Measurements from ENCODE around the gene ZNF219.

ZNF219 gene

DNA sequence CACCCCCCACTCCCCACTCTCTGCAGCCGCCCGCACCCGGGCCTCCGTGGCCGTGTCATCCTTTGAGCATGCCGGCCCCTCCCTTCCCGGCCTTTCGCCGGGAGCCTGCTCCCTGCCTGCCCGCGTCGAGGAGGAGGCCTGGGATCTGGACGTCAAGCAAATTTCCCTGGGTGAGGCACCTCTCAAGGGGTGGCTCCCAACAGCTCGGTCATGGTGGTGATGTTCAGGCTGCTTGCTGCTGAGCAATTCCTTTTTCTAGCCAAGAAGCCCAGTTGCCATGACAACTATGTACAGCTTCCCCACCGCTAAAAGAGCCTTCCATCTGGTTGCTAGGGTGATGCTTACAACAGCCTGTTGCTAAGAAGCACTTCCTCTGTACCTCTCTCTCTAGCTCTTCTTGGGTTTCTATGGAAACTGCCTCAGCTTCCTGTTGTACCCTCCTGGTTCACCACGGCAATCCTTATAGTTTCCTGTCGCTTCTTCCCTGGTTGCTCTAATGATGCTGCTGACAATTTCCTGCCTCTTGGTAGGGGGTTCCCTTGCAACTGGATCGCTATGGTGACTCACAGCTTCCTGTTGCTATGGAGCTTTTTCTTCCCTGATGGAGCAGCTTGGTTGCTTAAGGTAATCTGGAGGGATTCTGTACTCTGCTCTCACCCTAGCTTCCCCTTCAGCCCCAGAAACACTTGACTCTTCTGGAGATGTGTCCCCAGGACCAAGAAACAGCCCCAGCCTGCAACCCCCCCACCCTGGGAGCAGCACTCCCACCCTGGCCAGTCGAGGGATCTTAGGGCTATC is 11.0 kb downstream of the ZNF219 start:
- peak; percentile 54 for DNase-seq (ENCODE audit: low read depth)

DNA sequence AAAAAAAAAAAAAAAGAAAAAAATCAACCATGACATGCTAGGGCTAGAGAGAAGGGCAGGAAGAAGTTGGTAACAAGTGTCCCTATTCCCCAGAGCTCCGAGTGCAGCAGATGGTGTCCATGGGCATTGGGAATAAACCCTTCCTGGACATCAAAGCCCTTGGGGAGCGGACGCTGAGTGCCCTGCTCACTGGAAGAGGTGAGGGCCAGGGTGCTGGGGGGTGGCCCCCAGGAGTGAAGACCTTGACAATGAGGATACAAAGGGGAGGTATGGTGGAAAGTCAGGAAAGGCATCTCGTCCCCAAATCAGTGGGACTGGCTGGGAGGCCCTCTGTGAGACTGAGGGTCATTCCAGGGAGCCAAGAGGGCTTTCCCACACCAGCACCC is 11.6 kb downstream of the ZNF219 start:
- DNase-seq (ENCODE audit: low read depth), result no peak

DNA sequence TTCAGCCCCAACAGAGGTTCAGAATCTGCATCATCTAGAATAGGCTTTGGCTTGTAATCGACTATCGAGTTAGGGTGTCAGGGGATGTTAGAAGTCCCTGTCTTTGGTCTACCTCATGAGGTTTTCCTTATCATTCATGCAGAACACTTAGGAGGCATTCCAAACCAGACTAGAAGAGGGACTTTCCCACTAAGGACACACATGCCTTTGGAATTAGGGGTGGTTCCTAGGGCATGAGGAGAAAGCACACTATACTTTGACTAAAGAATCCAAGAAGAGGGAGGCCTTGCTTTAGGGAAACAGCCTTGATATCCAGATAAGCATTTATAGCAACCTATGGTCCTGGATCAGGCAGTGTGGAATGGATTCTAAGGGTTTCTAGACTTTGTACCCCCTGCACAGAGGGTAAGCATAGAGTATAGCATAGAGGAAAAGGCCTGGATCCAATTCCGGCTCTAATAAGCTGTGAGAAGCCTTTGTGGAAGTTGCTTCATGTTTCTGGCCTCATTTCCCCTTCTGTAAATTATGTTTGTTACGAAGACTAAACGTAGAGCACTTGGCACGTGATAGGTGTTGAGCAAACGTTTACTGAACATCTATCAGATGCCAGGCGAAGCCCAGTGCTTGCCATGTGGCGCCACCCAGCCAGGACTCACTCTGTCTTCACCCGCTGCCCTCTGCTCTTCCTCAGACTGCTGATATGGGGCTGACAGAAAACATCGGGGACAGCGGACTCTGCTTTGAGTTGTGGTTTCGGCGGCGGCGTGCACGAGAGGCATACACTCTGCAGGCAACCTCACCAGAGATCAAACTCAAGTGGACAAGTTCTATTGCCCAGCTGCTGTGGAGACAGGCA is 13.2 kb downstream of the ZNF219 start:
- no peak for DNase-seq (ENCODE audit: low read depth)

DNA sequence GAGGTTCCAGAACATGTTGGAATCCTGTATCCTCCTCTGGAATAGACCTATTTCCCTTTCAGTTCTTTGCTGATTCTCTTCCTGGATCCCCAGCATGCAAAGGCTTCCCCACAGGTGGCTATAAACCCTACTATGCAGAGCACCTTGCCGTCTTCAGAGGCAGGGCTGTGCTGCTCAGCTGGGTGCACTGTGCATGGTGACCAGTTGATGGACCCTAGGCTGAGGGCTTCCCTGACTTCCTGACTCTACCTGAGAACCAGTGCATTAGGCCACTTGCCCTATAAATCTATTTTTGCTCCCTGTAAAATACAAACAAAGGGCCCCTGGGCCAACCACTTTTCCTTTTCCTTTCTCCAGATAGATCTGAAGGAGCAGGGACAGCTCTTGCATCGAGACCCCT is 14.1 kb downstream of the ZNF219 start:
- DNase-seq (ENCODE audit: low read depth), result no peak

DNA sequence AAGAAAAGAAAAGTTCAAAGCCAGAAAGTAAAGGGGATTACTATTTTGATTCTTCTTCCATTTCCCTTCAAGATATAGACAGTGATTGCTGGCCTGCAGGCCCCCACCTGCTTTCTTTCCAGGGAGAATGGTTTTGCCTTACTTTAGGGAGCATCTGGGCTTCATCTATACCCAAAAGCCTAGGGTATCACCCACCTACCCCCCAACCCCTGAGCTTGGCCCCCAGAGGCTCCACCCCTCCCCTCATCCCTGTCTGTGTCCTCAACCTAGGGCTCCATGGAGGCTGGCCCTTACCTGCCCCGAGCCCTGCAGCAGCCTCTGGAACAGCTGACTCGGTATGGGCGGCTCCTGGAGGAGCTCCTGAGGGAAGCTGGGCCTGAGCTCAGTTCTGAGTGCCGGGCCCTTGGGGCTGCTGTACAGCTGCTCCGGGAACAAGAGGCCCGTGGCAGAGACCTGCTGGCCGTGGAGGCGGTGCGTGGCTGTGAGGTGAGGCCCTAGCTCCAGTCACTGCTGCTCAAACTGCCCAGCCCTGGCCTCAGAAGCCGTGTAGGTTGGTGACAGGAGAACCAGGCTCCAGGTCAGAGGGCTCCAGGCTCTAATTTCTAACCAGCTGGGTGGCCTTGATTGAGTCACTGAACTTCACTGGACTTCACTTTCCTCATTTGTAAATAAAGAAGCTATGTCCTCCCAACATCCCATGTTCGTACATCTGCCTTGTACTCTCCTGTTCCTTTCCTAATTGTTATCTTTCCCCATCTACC is 14.7 kb downstream of the ZNF219 start:
- DNase-seq (ENCODE audit: low read depth), result no peak

DNA sequence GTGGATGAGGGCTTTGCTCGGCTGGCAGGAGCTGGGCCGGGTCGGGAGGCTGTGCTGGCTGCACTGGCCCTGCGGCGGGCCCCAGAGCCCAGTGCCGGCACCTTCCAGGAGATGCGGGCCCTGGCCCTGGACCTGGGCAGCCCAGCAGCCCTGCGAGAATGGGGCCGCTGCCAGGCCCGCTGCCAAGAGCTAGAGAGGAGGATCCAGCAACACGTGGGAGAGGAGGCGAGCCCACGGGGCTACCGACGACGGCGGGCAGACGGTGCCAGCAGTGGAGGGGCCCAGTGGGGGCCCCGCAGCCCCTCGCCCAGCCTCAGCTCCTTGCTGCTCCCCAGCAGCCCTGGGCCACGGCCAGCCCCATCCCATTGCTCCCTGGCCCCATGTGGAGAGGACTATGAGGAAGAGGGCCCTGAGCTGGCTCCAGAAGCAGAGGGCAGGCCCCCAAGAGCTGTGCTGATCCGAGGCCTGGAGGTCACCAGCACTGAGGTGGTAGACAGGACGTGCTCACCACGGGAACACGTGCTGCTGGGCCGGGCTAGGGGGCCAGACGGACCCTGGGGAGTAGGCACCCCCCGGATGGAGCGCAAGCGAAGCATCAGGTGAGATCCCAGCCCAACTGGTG is 16.8 kb downstream of the ZNF219 start:
- DNase-seq (ENCODE audit: low read depth), result no peak

DNA sequence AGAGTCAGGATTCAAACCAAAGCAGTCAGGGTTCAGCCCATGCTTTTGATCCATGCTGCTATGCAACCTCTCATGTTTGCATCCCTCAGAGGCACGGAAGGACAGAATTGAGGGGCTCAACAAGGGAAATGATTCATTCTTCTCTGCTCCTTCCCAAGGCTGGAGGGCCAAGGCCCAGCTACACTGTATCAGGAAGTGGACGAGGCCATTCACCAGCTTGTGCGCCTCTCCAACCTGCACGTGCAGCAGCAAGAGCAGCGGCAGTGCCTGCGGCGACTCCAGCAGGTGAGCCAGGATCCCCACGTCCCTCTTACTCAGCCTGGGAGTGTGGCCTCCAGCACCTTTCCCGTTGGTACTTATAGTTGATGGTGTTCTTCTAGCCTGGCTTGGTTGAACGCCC is 19.7 kb downstream of the ZNF219 start:
- no peak for DNase-seq (ENCODE audit: low read depth)

DNA sequence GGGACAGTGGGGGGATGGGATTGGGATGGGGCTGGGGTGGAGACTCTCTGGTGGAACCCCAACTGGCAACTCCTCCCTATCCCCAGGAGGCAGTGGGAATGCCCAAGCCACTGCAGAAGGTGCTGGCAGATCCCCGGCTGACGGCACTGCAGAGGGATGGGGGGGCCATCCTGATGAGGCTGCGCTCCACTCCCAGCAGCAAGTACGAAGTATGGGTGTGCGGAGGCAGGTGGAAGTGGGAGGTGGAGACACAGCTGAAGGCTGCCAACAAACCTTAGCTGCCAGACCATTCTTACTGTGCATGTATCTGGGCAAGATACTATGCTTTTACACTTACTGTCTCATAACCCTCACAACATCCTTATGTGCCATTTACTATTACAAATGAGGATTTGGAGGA is 20.2 kb downstream of the ZNF219 start:
- no peak for DNase-seq (ENCODE audit: low read depth)

DNA sequence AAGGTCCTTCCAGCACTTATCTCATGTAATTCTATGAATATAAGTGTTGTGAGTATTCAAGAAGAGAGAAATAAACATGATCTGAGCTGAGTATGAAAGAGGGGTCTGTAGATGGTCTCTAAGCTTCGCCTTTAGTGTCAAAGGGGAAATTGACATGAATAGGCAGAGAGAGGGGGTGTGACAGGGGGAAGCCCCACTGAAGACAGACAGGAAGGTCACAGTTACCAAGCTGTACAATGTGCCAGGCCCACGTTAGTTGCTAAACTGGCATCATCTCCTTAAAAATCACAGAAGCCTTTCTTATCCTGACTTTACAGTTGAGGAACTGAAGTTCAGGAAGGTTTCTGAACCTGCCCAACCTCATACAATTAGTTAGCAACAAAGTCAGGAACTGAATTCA is 20.8 kb downstream of the ZNF219 start:
- DNase-seq (ENCODE audit: low read depth), result no peak

DNA sequence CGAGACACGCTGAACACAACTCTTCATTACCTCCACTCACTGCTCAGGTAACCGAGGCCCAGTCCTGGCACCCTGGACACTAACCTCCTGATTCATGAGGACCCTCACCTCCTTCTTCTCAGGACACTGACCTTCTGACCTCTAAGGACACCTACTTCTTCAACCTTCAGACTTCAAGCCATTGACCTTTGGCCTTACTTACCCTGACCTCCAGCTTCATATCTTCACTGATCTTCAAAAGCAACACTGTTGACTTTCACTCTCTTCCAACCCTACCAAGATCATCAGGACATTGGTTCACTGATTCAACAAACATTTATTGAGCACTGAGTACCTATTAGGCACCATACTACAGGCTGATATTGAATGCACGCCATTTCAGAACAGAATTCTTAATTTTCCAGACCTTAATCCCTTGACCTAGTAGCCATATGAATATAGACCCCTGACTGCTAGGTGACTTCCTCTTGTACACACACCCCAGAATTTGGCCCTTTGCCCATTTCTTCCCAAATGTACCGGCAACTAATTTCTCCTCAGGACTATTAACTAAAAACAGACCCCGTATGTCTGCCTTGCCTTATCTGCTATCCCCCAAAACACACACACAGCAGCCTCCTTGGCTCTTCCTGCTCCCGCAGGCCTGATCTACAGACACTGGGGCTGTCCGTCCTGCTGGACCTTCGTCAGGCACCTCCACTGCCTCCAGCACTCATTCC is 22.6 kb downstream of the ZNF219 start:
- DNase-seq (ENCODE audit: low read depth), result no peak

DNA sequence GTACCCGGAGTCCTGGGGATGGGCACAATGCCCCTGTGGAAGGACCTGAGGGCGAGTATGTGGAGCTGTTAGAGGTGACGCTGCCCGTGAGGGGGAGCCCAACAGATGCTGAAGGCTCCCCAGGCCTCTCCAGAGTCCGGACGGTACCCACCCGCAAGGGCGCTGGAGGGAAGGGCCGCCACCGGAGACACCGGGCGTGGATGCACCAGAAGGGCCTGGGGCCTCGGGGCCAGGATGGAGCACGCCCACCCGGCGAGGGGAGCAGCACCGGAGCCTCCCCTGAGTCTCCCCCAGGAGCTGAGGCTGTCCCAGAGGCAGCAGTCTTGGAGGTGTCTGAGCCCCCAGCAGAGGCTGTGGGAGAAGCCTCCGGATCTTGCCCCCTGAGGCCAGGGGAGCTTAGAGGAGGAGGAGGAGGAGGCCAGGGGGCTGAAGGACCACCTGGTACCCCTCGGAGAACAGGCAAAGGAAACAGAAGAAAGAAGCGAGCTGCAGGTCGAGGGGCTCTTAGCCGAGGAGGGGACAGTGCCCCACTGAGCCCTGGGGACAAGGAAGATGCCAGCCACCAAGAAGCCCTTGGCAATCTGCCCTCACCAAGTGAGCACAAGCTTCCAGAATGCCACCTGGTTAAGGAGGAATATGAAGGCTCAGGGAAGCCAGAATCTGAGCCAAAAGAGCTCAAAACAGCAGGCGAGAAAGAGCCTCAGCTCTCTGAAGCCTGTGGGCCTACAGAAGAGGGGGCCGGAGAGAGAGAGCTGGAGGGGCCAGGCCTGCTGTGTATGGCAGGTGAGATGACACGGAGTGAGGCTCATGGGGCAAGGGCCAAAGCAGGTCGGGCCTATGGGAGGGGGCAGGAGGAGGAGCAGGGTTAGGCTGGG is 23.8 kb downstream of the ZNF219 start:
- DNase-seq (ENCODE audit: low read depth), result no peak

DNA sequence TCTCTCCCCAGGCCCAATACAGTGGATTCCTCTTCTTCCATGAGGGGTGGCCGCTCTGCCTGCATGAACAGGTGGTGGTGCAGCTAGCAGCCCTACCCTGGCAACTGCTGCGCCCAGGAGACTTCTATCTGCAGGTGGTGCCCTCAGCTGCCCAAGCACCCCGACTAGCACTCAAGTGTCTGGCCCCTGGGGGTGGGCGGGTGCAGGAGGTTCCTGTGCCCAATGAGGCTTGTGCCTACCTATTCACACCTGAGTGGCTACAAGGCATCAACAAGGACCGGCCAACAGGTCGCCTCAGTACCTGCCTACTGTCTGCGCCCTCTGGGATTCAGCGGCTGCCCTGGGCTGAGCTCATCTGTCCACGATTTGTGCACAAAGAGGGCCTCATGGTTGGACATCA is 24.5 kb downstream of the ZNF219 start:
- no peak for DNase-seq (ENCODE audit: low read depth)

DNA sequence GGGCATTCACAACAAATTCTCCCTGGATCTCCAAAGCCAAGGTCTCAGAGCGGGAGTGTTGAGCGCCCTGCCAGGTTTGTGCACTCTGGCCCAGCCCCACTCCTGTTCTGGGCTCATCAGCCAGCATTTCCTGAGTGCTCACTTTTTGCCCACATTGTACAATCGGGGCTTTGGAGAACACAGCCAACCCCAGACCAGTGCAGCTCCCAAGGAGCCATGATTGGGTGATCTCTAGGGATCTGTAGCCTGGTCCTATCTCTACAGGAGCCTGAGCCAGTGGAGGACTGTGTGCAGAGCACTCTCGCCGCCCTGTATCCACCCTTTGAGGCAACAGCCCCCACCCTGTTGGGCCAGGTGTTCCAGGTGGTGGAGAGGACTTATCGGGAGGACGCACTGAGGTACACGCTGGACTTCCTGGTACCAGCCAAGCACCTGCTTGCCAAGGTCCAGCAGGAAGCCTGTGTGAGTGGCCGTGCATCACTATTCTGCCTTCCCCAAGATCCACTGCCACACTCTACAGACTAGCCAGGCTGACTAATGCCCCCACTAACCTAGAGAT is 25.6 kb downstream of the ZNF219 start:
- DNase-seq (ENCODE audit: low read depth), result no peak

DNA sequence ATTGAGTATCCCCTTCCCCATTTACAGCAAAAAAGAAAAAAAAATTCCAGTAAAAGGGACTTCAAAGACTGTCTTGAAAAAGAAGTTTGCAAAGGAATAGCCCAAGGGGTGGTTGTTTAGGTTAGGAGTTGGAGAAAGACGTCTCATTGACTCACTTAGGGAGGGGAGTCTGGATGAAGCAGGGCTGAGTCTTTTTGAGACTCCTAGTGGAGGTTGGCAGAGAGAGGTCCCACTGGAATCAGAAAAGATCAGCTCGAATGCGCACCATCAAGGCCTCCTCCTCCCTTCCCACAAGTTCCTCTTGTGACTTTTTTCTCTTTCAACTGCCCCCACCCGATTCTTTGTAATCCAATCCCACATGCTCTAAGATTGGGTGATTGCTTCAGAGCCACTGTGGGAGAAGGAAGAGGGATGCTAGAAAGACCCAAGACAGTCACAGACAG is 26.4 kb downstream of the ZNF219 start:
- no peak for DNase-seq (ENCODE audit: low read depth)

DNA sequence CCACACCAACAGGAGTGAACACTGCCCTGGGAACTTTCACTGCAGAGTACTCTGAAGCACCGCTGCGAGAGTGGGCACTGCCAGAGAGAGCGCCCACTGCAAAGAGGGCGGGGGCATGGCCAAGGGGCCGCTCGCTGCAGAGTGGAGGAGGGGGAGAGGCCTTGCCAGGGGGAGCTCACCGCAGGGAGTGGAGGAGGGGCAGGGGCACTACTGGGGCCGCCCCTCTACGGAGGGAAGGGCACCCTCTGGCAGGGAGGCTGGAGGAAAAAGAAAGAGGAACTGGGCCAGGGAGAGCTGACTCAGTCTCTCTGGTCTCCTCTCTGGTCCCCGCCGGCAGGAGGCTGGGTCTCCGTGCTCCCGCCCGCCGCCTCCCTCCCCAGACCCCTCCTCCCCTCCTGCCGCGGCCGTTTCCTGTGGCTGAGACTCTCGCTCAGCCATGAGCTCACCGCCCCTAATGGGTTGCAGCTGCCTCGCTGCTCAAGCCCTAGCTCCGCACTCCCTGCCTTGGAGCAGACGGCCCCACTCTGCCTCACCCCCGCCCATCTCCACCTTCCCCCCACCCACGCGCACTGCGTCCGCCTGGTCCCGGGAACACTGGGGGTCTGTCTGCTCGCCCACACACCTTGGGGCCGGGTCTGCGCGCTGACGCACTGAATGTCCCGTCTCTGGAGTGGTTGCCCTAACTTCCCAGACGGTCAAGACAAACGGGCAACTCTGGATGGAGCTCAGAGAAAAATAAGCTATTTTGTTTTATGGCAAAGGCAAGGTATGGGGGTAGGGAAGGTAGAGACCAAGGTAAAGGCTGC is 27.0 kb downstream of the ZNF219 start:
- no peak for DNase-seq (ENCODE audit: low read depth)

DNA sequence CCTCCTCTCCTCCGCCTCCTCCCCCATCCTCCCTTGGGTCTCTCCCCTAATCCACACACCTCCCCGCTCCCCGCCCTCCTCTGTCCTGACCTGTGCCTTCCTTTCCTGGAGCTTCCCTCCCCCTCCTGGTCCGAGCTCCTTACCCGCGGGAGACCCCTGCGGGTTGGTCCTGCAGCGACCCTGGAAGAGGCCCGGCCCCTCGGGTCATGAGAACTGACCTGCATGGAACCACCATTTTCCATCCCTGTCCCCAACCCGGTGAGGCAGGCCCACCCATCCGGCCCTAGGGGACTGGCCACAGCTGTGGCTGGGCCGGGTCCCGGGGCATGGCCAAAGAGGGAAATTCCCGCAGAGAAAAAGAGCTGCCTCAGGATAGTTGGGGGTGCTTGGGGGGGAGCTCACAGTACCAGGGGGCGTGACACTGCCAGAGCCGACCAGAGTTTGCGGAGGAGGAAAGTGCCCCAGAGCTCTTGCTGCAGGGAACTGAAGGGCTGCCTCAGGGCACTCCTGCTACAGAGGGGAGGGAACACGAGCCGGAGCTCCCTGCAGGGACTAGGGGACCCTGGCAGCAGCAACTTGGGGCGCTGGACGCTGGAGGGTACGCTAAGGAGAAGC is 27.7 kb downstream of the ZNF219 start:
- DNase-seq (ENCODE audit: low read depth), result no peak

DNA sequence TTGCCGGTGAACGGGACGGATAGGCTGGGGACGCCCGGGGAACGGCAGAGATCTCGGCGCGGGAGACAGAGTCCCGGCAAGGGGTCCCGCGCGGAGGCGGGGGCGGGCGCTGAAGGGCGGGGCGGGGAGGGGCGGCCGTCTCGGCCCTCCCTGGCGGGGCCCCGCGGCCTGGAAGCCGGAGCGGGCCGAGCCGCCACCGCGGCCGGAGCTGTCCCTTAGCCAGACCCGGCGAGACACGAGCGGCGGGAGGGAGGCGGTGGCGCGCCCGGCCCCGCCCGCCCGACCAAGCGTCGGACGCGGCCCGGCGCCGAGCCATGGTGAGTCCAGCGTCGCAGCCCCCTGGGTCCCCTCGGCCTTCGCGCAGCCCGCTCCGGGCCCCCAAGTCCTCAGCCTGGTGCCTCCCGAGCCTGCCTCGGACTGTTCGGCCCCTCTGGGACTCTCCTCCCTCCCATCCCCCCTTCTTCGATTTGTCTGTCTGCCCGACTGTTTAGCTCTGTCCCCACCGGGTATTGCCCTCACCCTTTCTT is 28.3 kb downstream of the ZNF219 start, which contains the start of gene ARHGEF40:
TSS of gene ARHGEF40 (plus strand) at position 222 of the 527 bp plus-strand sequence. CDS start at position 315, 93 bp downstream.
- DNase-seq (ENCODE audit: low read depth), result no peak

DNA sequence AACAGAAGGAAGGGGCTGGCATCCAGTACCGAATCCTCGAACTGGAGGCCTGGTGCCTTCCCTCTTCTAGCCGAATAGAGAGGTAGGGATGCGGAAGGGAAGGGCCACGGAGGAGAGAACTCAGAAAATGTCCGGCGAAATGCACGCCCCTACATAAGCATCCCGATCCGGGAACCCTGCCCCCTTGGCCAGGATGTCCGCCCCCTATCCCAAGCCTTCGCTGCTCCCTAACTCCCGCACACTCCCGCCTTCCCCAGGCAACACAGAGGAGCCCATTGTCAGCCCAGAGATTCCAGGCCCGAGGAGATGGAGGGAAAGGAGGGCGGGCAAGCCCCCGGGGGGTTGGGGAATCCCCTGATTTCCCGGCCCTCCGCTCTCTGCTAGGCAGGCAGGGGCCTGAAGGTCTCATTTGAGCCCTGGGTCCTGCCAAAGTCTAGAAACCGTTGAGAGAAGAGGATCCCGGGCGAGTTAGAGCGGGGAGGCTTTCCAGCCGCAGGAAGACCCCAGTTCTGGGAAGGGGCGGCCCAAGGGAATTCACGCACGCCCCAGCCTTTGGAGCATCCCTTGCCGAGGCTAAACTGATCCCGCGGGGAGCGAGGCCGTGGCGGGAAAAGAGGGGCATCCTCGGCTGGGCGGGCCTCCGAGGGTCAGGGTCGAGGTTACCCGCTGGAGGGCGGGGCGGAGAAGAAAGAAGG is 28.9 kb downstream of the ZNF219 start:
- DNase-seq (ENCODE audit: low read depth), result no peak
